ENCODE results near the gene RPP25.

RPP25 gene

GRCh38 chr15:74956648-74957475 lies at the start of gene RPP25:
Gene RPP25 (minus strand): TSS chr15:74956772. CDS start chr15:74956583, 189 bp downstream.
- DNase-seq (ENCODE audit: low spot score), result peak; percentile 47

- no peak for DNase-seq (ENCODE audit: low spot score)
Measured at GRCh38 chr15:75002398-75002797, 45.8 kb upstream of the RPP25 start.

DNA sequence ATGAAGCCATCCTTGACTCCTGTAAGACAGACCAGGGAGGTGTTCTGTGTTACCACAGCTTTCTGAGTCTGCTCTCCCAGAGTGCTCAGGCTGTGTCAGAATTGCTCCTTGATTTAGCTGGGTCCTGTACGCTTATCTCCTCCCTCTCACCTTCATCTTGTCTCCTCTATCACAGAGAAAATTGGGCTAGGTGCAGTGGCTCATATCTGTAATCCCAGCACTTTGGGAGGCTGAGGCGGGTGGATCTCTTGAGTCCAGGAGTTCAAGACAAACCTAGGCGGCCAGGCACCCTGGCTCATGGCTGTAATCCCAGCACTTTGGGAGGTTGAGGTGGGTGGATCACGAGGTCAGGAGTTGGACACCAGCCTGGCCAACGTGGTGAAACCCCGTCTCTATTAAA lies 44.7 kb upstream of the RPP25 start:
- no peak for DNase-seq (ENCODE audit: low spot score)

GRCh38 chr15:74997543-74997942 lies 41.0 kb upstream of the RPP25 start:
- no peak for DNase-seq (ENCODE audit: low spot score)

DNA sequence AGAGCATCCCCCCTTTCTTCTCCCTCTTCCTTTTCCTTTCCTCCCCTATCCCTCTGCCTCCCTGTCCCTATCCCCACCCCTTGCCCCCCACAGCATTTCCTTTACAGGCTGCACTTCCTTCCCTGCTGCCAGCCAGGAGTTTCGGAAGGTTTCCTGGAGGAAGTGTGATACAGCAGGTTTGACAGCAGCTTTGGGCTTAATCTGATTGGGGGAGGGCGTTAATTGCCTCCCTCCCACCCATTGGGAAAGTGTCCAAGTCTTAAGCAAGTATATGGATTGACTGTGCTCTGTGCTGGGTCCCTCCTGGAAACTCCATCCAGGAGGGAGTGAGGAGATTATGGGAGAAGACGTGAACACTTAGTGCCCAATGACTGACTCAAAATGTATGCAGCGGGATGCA lies 40.6 kb upstream of the RPP25 start:
- DNase-seq (ENCODE audit: low spot score), result no peak

- no peak for DNase-seq (ENCODE audit: low spot score)
Measured at GRCh38 chr15:74995779-74996765, 39.5 kb upstream of the RPP25 start.

DNA sequence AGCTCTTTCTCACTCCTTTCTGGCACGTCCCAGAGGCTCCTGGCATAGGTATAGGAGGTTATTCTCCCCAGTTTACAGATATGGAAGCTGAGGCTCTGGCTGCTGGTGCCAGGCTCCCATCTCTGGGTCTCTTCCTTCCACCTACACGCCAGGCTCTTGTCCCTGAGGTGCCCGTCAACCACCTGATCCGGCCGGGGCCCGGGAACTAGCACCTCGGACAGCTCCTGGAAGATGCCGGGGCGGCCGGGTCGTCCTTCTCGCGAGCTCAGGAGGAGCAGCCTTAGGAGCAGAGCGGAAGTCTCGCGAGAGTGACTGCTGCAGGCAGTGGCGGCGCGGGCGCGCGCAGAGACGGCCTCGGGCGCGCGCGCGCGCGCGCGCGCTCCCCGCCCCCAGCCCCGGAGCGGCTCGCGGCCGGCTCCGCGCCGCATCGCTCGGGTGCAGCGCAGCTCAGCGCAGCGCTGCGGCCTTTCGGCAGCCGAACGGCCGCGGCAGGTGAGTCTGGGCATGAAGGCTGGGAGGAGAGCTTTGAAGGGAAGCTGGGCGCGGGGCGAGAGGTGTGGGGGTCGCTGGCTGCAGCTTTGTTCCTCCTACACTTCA lies 38.7 kb upstream of the RPP25 start, which contains the start of gene SCAMP5:
SCAMP5 (plus strand) TSS at position 382 of the 597 bp plus-strand sequence. CDS start 16,277 bp downstream, outside the sequence.
- DNase-seq (ENCODE audit: low spot score), result peak; percentile 94

DNA sequence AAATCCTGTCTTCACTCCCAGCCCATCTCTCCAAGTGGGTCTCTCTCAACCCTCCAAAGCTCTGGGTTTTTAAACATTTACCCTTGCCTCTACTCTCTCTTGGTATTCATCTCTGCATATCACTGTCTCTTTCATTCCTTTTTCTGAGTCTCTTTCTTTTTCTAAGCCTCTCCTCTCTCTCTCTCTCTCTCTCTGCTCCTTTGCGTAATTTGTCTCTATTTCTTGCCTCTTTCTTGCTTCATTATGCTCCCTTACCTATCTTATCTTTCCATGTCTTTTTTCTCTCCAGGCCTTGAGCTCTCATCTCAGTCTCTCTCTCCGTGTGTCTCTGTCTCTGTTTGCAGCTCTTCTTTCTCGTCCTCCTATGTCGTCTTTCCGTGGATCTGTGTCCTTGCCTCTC lies 38.1 kb upstream of the RPP25 start:
- no peak for DNase-seq (ENCODE audit: low spot score)

GRCh38 chr15:74994236-74994635 lies 37.7 kb upstream of the RPP25 start:
- DNase-seq (ENCODE audit: low spot score), result peak; percentile 74

DNA sequence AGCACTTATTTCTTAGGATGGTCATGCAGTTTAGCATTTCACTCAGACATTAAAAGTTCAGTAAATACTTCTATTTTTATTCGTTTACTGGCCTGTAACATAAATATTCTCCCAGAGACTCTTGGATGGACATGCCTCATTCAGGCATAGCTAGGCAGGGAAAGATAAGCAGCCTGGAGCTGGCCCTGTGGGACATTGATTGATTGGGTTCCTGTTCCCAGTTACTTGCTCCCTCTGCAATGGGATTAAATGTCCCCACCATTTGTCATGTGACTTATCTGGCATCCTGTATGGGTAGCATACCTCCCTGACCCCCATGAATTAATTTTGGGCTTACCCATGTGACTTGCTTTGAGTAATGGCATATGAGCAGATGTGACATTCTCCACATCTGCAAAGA lies 36.0 kb upstream of the RPP25 start:
- no peak for DNase-seq (ENCODE audit: low spot score)

DNA sequence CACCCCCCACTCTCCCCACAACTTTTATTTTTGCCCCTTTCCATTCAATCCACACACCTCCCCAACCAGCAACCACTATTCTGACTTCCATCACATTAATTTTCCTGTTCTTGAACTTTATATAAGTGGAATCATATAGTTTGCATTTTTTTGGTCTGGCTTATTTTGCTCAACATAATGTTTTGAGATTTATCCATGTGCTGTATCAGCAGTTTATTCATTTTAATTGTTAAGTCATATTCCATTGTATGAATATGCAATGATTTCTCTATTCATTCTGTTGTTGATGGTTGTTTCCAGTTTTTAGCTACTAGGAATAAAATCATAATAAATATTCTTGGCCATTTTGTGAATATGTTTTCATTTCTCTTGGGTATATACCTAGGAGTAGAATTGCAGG lies 33.0 kb upstream of the RPP25 start:
- DNase-seq (ENCODE audit: low spot score), result no peak

DNA sequence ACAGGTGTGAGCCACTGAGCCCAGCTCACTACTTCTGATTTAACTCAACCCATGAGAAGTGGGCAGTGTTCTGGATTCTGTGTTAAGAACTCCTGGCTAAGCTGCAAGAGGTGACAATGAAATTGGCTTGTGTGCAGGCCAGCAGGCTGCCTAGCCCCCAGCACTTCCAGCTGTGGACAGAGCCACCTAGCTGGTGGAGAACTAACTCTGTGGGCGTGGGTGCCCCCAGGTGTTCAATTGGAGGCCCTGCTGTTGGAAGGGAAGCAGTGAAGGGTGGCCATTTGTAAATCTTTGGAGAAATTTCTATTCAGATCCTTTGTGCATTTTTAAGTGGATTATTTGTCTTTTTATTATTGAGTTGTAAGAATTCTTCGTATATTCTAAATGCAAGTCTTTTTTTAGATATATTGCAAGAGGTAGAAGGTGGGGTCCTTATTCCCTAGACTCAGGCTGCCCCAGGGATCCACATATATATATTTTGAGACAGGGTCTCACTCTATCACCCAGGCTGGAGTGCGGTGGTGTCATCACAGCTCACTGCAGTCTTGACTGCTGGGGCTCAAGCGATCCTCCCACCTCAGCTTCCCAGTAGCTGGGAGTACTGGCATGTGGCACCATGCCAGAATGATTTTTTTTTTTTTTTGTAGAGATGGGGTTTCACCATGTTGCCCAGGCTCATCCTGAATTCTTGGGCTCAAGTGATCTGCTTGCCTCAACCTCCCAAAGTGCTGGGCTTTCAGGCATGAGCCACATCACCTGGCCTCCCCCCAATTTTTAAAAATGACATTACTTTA lies 31.6 kb upstream of the RPP25 start:
- DNase-seq (ENCODE audit: low spot score), result no peak

DNA sequence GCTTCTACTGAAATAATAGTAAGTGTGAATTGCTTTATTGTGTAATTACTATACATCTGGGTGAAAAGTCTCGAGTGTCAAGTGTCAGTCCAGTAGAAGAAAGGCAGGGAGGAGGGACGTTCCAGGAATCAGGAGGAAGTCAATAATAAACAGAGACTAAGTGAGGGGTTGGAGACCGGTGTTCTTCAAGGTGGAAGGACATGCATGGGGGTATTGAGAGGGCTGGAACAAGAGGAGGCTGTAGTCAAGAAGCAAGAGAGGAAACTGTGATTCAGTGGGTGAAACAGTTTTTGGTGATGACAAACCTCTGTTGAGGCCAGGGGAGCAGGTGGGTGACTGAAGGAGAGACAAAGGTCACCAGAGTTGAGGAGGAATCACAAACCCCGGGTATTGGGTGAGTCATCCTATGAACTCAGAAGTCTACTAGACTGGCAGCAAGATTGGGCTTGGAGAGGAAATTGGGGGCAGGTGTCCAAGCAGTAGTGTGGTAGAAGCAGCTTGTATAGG lies 27.2 kb upstream of the RPP25 start:
- DNase-seq (ENCODE audit: low spot score), result no peak

GRCh38 chr15:74982183-74982582 lies 25.6 kb upstream of the RPP25 start:
- no peak for DNase-seq (ENCODE audit: low spot score)

DNA sequence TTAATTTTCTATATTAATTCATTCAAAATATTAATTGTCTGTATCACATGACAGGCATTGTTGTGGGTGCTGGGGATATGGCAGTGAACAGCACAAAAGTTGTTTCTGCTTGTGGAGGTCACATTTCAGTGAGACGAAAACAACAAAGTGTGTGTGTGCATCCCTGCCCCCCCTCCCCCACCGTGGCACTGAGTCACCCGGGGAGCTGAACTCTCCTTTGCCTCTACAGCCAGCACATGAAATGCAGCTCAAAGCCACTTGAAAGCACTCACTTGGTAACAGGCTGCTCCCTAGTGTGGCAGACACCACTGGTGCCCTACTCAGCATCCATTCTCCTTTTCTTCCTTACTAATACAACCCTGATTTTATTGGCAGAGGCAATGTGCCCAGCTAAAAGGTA lies 21.9 kb upstream of the RPP25 start:
- no peak for DNase-seq (ENCODE audit: low spot score)

DNA sequence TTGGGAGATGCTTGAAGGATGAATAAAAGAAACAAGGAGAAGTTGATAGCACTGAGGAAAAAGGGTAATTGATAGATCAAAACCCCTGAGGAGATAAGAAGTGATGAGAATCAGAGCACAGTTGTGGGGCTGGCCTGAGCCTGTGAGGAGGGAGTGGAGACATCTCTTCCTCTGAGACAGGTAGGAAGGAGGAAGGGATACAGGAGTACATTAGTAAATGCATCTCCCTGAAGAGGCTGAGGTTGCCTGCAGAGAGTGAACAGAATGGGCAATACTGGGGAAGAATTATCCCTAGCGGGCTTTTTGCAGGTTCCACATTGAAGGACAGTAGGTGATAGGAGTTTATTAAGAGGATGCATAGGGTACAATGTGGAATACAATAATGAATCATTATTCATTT lies 21.5 kb upstream of the RPP25 start:
- DNase-seq (ENCODE audit: low spot score), result no peak

- no peak for DNase-seq (ENCODE audit: low spot score)
Measured at GRCh38 chr15:74977599-74977998, 21.0 kb upstream of the RPP25 start.

DNA sequence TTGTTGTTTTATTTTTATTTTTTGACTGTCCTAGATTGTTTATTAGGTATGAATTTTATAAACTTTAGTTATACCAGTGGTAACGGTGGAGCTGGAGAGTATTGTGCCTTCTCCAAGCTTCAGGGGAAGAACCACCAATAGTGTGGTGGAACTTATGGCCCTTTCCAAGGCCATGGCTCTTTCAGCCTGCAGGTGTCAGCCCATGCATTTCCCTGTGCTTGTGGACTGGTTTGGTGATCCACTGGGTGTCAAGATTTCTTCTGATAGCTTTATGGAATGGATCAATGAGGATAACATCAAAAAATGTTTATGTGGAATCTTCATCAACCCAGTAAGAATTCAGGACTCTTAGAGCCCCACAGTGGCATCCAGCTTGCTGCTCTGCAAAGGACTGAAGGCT lies 19.6 kb upstream of the RPP25 start:
- no peak for DNase-seq (ENCODE audit: low spot score)

- no peak for DNase-seq (ENCODE audit: low spot score)
Measured at GRCh38 chr15:74967670-74968069, 11.1 kb upstream of the RPP25 start.

DNA sequence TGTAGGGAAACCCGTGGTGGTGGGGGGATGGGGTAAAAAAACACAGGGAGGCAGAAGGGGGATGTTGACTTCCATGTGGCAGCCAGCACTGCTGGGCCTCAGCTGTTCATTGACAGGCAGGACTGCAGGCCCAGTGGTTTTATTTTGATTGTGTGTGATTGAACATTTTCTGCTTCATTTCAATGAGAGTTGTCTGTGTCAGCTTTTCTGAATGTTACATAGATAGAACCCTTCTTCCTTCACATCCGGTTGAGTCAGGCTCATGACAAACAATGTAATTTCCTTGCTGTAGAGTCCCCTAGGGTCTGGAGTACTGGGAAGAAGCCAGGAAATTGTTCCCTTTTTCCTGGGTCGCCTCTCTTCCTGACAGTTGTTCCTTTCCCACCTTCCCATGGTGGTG lies 8.2 kb upstream of the RPP25 start:
- DNase-seq (ENCODE audit: low spot score), result no peak

- no peak for DNase-seq (ENCODE audit: low spot score)
Measured at GRCh38 chr15:74963213-74963612, 6.6 kb upstream of the RPP25 start.

All from putamen (tissue), 1 donor.